IPS-15b (cell line): ENCODE results near the gene SPINDOC.
A peak's percentile ranks its signal among the peaks of the same experiment; 100 is the strongest.
"Not testable (repeated sequence)": the region's sequence is repeated elsewhere in the genome, so short reads cannot be mapped to it uniquely, and the experiment has no call there.

Experiments used
- H3K27me3 ChIP-seq: one replicate; pipeline ENCODE4 v1.6.1; 2013; ENCODE audit warnings: low read length; ENCODE audit not compliant: control insufficient read depth, insufficient read depth
- H3K36me3 ChIP-seq: one replicate; pipeline ENCODE4 v1.6.1; 2013; ENCODE audit warnings: low read length; ENCODE audit not compliant: control insufficient read depth, insufficient read depth
- H3K4me1 ChIP-seq: one replicate; pipeline ENCODE4 v1.6.1; 2013; ENCODE audit warnings: mild to moderate bottlenecking, low read length; ENCODE audit not compliant: control insufficient read depth, insufficient read depth
- H3K4me3 ChIP-seq: one replicate; pipeline ENCODE4 v1.5.1; 2013; ENCODE audit warnings: low read depth, low read length
- H3K9ac ChIP-seq: one replicate; pipeline ENCODE4 v1.6.1; 2013; ENCODE audit warnings: low read depth, mild to moderate bottlenecking, low read length
- H3K9me3 ChIP-seq: one replicate; pipeline ENCODE4 v1.6.1; 2013; ENCODE audit warnings: mild to moderate bottlenecking, low read length; ENCODE audit not compliant: control insufficient read depth, insufficient read depth

The SPINDOC gene

GRCh38 chr11:63847363-63847762 is 34.1 kb downstream of the SPINDOC start:
- no peaks in the 10 kb centered on the region for H3K9me3 ChIP-seq
- H3K27me3 ChIP-seq, result no peaks in the 10 kb centered on the region
- no peak overlapping the region for H3K4me3 ChIP-seq
- H3K36me3 ChIP-seq, result no peaks in the 10 kb centered on the region
- H3K9ac ChIP-seq, result no peak overlapping the region
- H3K4me1 ChIP-seq, result peaks cover 28% of the 10 kb centered on the region

GRCh38 chr11:63849691-63850090 is 36.4 kb downstream of the SPINDOC start:
- Histone ChIP-seq H3K27me3 (no peaks in the 10 kb centered on the region), H3K9ac (no peak overlapping the region), H3K9me3 (no peaks in the 10 kb centered on the region), H3K36me3 (no peaks in the 10 kb centered on the region), H3K4me1 (peaks cover 20% of the 10 kb centered on the region), H3K4me3 (no peak overlapping the region)

- Histone ChIP-seq H3K4me1 (peaks cover 14% of the 10 kb centered on the region), H3K27me3 (no peaks in the 10 kb centered on the region), H3K9me3 (no peaks in the 10 kb centered on the region), H3K36me3 (no peaks in the 10 kb centered on the region), H3K4me3 (no peak overlapping the region), H3K9ac (no peak overlapping the region)
These were observed 37.7 kb downstream of the SPINDOC start for GRCh38 chr11:63850920-63851319.

GRCh38 chr11:63851364-63851763 is 38.1 kb downstream of the SPINDOC start:
- peaks cover 14% of the 10 kb centered on the region for H3K4me1 ChIP-seq
- no peaks in the 10 kb centered on the region for H3K9me3 ChIP-seq
- no peaks in the 10 kb centered on the region for H3K36me3 ChIP-seq
- H3K9ac ChIP-seq, result no peak overlapping the region
- H3K27me3 ChIP-seq, result no peaks in the 10 kb centered on the region
- no peak overlapping the region for H3K4me3 ChIP-seq

- H3K9ac ChIP-seq, result no peak overlapping the region
- no peaks in the 10 kb centered on the region for H3K36me3 ChIP-seq
- no peak overlapping the region for H3K4me3 ChIP-seq
- no peaks in the 10 kb centered on the region for H3K27me3 ChIP-seq
- peaks cover 4% of the 10 kb centered on the region for H3K4me1 ChIP-seq
- no peaks in the 10 kb centered on the region for H3K9me3 ChIP-seq
These were observed 40.2 kb downstream of the SPINDOC start for GRCh38 chr11:63853476-63853875.

- Histone ChIP-seq H3K4me1 (peaks cover 4% of the 10 kb centered on the region), H3K36me3 (no peaks in the 10 kb centered on the region), H3K9ac (no peak overlapping the region), H3K27me3 (no peaks in the 10 kb centered on the region), H3K4me3 (no peak overlapping the region), H3K9me3 (no peaks in the 10 kb centered on the region)
These were observed 41.4 kb downstream of the SPINDOC start for GRCh38 chr11:63854696-63855095.

- no peaks in the 10 kb centered on the region for H3K27me3 ChIP-seq
- H3K4me3 ChIP-seq, result no peak overlapping the region
- no peaks in the 10 kb centered on the region for H3K9me3 ChIP-seq
- H3K36me3 ChIP-seq, result no peaks in the 10 kb centered on the region
- H3K4me1 ChIP-seq, result peaks cover 4% of the 10 kb centered on the region
- H3K9ac ChIP-seq, result no peak overlapping the region
These were observed 42.7 kb downstream of the SPINDOC start for GRCh38 chr11:63855975-63856374.

- Histone ChIP-seq H3K27me3 (no peaks in the 10 kb centered on the region), H3K9me3 (no peaks in the 10 kb centered on the region), H3K4me1 (no peaks in the 10 kb centered on the region), H3K36me3 (no peaks in the 10 kb centered on the region), H3K4me3 (no peak overlapping the region), H3K9ac (no peak overlapping the region)
These were observed 45.6 kb downstream of the SPINDOC start for GRCh38 chr11:63858628-63859550.

- Histone ChIP-seq H3K4me3 (no peak overlapping the region), H3K36me3 (no peaks in the 10 kb centered on the region), H3K9me3 (no peaks in the 10 kb centered on the region), H3K4me1 (peaks cover 3% of the 10 kb centered on the region), H3K27me3 (no peaks in the 10 kb centered on the region), H3K9ac (peak overlapping the region; percentile 9)
These were observed 49.7 kb downstream of the SPINDOC start for GRCh38 chr11:63862923-63863322.

- H3K4me1 ChIP-seq, H3K36me3 ChIP-seq, H3K9me3 ChIP-seq, H3K9ac ChIP-seq, H3K27me3 ChIP-seq, H3K4me3 ChIP-seq: not testable (repeated sequence)
These were observed 50.4 kb downstream of the SPINDOC start for GRCh38 chr11:63863620-63864019.

GRCh38 chr11:63866211-63866610 is 53.0 kb downstream of the SPINDOC start:
- Histone ChIP-seq H3K4me3 (no peak overlapping the region), H3K36me3 (no peaks in the 10 kb centered on the region), H3K4me1 (peaks cover 7% of the 10 kb centered on the region), H3K9me3 (no peaks in the 10 kb centered on the region), H3K27me3 (no peaks in the 10 kb centered on the region), H3K9ac (no peak overlapping the region)

GRCh38 chr11:63867511-63867910 is 54.3 kb downstream of the SPINDOC start:
- Histone ChIP-seq H3K9me3 (no peaks in the 10 kb centered on the region), H3K9ac (no peak overlapping the region), H3K27me3 (no peaks in the 10 kb centered on the region), H3K4me3 (no peak overlapping the region), H3K36me3 (no peaks in the 10 kb centered on the region), H3K4me1 (peaks cover 15% of the 10 kb centered on the region)
